ENCODE results near the gene CHPF. TPM values are rescaled to one million over a fixed set of nuclear protein-coding genes. Genes with fewer than 3 reads are reported as not detected.
A peak's percentile ranks its signal among the peaks of the same experiment; 100 is the strongest.

Gene CHPF
- total RNA-seq, 1 experiment from 2014 or later = 87.3 TPM

DNA sequence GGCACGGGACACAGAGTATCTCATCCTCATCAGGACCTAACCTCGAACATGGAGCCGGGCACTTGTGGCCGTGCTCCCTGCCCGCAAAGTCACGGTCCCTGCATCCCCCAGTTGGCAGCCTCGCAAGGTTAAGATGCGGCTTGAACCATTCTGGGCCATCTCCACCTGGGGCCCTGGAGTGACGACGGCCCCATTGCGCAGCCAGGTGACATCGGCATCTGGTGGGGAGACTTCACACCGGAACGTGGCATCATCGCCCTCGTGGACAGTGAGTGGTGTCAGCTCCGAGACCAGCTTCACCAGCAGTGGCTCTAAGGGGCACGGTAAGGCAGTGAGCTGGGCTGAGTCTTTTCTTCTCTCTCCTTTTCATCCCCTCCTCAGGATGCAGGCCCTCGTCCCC is 12.8 kb upstream of the CHPF start:
- DNase-seq (ENCODE audit: low spot score) = no peak
- in situ Hi-C loops (cut with HindIII; ENCODE audit: low sequenced_read_pairs) = no loop called here

DNA sequence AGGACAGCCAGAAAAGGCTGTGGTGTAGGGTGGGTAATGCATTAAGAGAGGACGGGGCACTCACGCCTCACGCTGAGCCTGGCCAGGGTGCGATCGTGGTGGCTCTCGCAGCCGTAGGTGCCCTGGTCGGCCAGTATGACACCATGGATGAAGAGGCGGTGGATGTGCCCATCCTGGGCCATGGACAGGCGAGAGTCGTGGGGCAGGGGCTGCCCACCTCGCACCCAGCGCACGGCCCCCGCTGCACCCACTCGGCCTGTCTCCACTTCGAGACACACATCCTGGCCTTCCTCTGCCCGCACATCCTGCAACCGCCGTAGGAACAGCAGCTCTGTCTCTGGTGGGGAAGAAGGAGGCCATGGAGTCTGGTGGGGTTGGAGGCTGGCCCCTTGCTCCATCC is 12.3 kb upstream of the CHPF start:
- in situ Hi-C loops (cut with HindIII; ENCODE audit: low sequenced_read_pairs) = no loop called here
- DNase-seq (ENCODE audit: low spot score) = no peak

DNA sequence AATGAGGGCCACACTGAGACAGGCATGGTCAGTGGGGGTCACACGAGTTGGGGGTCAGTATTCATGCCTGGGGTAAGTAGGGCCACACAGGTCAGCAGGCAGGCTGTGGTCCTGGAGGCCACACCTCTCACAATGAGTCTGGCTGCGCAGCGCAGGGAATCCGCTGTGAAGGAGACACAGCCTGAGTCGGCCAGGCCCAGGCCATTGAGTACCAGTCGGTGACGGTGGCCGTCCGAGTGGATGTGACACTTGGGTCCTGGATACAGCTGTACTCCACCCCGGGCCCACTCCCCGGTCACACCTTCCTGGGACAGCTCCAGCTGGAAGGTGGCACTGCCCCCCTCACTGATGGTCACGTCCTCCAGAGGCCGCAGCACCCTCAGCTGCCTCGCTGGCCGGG is 10.7 kb upstream of the CHPF start:
- in situ Hi-C loops (cut with HindIII; ENCODE audit: low sequenced_read_pairs) = no loop called here

DNA sequence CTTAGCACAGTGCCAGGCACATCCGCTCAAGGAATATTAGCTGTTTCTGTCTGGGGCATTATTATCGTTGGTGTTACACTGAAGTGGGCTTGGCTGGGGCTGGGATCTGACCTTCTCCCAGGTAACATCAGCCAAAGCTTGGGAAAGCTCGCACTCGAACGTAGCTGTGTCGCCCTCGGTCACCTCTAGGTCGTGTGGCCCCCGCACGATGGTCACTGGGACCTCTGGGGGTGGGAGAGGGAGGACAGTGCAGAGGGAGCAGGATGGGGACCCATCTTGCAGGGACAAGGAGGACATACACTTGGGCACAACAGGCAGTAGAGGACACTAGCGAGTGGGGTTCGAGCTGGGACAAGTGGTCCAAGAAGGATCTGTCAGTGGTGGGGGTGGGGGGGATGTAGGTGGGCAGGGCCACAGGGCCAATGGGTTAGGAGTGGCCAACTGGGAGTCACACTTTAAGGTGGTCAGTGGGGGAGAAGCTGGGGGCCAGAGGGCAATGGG is 9.9 kb upstream of the CHPF start:
- in situ Hi-C loops (cut with HindIII; ENCODE audit: low sequenced_read_pairs) = no loop called here
- DNase-seq (ENCODE audit: low spot score) = no peak

More for the DNA sequence above, 10.7 kb upstream of the CHPF start:
- DNase-seq (ENCODE audit: low spot score) = no peak

DNA sequence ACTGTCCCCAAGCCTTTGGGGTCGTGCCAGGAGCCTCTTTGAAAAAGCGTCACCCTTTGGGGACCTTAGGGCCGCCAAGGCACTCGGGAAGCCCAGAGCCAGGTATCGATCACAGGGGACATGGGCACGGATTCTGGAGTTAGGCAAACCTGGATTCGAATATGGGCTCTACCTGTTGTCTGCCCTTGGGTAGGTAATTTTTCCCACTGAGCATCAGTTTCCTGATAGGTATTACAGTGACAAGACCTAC is 9.5 kb upstream of the CHPF start:
- in situ Hi-C loops (cut with HindIII; ENCODE audit: low sequenced_read_pairs) = no loop called here
- DNase-seq (ENCODE audit: low spot score) = no peak

DNA sequence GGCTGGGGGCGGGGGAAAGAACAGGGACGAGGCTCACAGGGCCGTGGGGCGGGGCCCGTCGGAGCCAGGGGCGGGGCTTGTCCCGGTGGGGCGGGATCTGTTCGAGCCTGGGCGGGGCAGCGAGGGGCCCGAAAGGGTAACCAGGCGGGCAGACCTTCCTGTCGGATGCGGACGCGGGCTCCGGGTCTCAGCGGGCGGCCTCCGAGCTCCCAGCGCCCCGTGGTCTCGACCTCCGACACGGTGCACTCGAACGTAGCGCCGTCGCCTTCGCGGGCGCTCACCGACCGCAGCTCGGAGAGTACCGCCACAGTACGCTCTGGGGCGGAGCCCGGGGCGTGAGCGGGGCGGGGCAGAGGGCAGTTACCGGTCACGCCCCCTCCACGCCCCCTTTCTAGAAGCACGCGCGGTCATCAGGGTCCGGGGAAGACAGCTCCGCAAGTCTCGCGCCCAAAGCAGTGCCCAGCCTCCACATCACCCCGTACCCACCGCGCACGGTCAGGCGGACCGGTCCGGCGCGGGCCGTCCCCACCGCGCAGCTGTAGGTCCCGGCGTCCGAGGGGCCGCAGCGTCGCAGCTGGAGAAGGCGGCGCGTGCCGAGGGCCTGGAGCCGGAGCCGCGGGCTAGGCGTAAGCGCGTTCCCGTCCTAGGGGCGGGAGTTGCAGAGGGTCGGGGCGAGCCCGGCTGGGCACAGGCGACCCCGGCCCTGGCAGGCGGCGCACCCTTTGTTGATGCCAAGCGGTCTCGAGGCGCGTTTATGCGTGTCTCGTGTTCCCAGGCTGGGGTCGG is 9.0 kb upstream of the CHPF start:
- peak; percentile 79 for DNase-seq (ENCODE audit: low spot score)
- in situ Hi-C loops (cut with HindIII; ENCODE audit: low sequenced_read_pairs) = no loop called here

DNA sequence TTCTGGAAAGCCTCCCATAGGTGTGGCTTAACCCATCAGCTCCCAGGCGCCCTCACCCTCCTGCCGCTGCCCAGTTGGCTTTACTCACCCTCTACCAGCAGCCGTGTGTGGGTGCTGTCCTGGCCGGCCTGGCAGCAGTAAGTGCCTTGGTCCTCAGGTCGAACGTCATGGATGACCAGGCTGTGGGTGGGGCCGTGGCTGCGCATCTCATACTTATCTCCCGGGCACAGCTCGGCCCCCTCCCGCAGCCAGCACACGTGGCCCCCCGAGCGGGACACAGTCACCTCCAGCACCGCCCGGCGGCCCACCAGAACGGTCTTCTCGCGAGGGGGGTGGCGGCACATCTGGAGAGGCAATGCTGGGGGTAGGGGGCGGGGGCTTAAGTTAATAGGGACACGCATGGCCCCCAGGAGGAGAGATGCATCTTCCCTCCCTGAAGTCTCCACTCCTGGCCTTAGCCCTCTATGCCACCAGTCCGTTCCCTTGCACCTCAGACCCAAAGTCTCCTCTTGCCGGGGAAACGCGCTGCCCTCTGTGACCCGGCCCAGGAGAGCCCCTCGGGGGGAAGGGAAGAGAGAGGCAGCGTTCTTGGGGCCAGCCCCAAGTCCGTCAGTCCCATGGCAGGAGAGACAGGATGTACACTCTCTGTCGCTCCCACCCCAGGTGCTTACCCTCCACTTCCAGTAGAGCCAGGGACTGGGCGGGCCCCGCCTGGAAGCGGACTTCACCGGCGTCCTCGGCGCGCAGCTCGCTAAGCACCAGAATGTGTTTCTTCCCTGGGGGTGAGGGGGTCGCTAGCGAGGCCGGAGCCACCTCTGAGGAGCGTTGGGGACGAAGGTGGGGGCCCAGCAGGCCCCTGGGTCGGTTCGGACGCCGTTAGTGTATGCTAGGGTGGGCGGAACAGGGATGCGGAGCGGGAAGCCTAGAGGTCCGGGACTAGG is 8.1 kb upstream of the CHPF start:
- peak; percentile 53 for DNase-seq (ENCODE audit: low spot score)
- in situ Hi-C loops (cut with HindIII; ENCODE audit: low sequenced_read_pairs) = no loop called here

DNA sequence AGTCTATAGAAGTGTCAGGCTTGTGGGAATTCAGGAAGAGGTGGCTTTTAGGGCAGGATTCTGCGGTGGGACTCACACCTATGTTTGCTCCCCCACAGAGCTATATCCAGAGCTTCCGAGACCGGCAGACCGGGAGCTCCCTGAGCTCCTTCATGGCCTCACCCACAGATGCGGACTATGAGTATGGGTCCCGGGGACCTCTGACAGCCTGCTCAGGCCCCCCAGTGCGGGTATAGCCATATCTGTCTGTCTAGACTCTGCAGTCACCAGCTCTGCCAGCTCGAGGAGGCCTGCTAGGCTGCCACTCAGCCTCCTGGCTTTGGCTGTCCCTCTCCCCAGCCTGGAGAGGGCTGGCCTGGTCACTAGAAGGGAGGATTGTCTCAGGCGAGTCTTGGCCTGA is 6.0 kb upstream of the CHPF start:
- DNase-seq (ENCODE audit: low spot score) = no peak

DNA sequence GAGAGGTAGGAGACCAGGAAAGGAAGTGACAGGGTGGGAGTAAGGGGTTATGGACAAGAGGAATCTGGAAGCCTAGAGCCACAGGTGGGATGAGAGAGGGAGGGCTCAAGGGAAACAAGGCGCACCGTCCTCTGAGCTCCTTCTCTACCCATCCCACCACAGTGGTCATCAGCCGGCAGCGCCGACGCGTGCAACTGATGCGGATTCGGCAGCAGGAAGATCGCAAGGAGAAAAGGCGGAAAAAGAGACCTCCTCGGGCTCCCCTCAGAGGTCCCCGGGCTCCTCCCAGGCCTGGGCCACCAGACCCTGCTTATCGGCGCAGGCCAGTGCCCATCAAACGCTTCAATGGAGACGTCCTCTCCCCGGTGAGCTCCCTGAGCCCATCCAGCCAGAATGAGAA is 5.4 kb upstream of the CHPF start:
- in situ Hi-C loops (cut with HindIII; ENCODE audit: low sequenced_read_pairs) = no loop called here
- DNase-seq (ENCODE audit: low spot score) = no peak

More for the DNA sequence above, 6.0 kb upstream of the CHPF start:
- in situ Hi-C loops (cut with HindIII; ENCODE audit: low sequenced_read_pairs) = no loop called here

DNA sequence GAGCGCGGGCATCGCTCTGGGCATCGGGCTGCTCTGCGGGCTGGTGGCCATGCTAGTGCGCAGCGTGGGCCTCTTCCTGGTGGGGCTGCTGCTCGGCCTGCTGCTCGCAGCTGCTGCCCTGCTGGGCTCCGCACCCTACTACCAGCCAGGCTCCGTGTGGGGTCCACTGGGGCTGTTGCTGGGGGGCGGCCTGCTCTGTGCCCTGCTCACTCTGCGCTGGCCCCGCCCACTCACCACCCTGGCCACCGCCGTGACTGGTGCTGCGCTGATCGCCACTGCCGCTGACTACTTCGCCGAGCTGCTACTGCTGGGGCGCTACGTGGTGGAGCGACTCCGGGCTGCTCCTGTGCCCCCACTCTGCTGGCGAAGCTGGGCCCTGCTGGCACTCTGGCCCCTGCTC is 4.0 kb upstream of the CHPF start:
- in situ Hi-C loops (cut with HindIII; ENCODE audit: low sequenced_read_pairs) = no loop called here
- DNase-seq (ENCODE audit: low spot score) = no peak

DNA sequence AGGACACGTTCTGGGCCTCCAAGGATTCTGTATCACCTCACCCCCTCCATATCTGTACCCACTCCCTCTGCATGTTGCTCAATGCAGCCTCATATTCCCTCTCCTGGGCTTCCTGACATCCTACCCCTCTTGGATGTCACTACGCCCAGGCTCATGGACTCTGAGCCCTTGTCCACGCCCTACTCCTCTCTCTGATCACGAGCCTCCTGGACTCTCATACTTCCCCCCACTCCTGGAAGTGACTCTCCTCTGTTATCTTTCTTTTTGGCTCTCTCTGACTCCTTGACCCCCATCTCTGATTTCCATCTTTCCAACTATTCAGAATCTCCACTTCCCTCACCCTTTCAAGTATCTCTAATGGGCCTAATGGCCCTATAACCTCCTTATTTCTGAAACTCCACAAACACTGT is 2.3 kb upstream of the CHPF start:
- in situ Hi-C loops (cut with HindIII; ENCODE audit: low sequenced_read_pairs) = no loop called here
- DNase-seq (ENCODE audit: low spot score) = no peak

DNA sequence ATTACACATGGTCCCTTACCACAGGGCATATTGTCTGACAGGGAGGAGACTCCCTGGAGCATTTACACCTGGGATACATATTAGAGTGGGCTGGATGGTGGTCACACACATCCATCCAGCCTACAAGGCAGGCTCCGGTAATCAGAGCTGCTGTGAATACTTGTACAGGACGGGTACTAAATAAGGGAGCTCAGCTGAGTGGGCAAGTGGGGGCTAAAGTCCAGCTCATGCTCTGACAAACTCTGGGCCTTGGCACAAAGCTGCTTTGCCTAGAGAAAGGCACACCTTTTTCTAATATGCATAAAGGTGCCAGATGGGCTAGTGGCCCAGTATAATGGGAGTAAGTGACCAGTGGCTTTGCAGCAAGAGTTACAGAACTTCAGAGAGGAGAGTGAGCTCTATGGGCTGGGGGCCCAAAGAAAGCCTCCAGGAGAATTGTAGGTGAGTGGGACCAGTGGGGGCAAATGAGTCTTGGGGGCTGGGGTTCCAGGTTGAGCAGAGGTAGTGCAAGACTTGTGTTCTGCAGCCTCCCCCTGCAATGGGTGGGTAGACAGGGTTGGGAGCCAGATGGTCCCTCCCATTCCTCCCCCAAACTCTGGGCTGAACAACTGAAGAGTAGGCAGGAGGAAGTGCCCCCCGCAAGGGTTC is 1.8 kb upstream of the CHPF start:
- in situ Hi-C loops (cut with HindIII; ENCODE audit: low sequenced_read_pairs) = no loop called here
- DNase-seq (ENCODE audit: low spot score) = no peak

DNA sequence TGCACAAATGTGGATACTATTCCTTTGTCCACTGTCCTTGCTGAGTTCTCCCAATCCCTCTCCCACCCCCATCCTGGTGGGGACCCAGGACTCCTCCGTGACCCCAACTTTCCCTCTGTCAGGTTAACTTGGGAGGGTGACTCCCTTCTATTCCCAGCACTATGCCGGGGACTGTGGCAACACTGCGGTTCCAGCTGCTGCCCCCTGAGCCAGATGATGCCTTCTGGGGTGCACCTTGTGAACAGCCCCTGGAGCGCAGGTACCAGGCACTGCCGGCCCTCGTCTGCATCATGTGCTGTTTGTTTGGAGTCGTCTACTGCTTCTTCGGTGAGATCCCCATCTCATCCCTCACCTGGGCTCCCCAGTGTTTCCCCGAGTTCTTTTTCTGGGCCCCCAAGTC is 958 bp upstream of the CHPF start:
- no peak for DNase-seq (ENCODE audit: low spot score)
- in situ Hi-C loops (cut with HindIII; ENCODE audit: low sequenced_read_pairs) = no loop called here

DNA sequence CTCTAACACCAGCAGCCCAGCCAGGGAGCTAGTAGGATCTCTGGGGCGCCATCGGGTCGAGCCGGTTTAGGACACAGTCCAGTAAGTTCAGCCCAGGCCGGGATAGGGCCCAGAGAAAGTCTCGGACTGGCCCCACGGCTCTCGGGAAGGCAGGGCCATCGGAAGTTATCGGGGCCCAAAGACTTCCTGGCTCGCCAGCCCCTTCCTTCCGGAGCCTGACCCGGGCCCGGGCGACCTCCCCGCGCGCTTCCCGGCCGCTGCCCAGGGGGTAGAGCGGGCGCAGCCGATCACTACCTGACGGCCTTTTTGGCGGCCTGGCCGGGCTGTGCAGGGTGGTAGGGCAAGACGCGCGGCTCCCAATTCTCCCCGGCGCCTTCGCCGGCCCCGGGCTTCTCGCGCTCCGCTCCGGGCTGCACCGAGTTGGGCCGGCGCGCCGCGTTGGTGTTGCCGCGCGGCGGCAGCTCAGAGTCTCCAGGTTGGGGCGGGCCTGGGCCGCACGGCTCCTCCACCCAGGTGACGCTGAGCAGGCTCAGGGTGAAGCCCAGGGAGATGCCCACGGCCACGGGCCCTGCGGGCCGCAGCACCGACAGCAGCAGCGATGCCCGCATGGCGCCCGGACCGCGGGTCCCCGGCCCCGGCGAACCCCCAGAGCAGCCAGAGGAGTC is 546 bp downstream of the CHPF start:
- DNase-seq (ENCODE audit: low spot score) = peak; percentile 56
- in situ Hi-C loops (cut with HindIII; ENCODE audit: low sequenced_read_pairs) = no loop called here

DNA sequence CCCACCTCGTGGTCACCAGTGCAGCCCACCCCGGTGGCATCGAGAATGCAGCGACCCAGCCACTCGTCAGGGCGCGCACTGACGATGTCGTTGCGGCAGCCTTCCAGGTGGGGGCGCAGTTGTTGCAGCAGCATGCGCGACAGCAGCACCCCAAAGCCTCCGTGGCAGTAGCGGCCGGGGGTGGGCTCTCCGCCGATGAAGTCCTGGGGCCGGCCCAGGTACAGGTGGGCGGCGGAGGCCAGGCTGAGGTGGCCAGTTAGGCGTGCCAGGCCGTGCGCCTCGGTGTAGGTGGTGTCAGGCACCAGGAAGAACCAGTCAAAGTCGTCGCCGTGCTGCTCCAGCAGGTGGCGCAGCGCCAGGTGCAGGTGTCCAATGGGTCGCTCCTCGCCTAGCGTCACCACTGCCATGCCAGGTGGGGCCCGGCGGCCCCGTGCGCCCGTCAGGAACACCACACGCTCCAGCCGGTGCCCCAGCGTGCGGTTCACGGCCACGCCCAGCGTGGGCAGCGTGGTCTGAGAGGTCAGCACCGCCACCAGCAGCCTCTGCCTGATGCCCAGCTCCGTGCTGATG is 1.9 kb downstream of the CHPF start:
- DNase-seq (ENCODE audit: low spot score) = peak; percentile 83
- in situ Hi-C loops (cut with HindIII; ENCODE audit: low sequenced_read_pairs) = no loop called here

DNA sequence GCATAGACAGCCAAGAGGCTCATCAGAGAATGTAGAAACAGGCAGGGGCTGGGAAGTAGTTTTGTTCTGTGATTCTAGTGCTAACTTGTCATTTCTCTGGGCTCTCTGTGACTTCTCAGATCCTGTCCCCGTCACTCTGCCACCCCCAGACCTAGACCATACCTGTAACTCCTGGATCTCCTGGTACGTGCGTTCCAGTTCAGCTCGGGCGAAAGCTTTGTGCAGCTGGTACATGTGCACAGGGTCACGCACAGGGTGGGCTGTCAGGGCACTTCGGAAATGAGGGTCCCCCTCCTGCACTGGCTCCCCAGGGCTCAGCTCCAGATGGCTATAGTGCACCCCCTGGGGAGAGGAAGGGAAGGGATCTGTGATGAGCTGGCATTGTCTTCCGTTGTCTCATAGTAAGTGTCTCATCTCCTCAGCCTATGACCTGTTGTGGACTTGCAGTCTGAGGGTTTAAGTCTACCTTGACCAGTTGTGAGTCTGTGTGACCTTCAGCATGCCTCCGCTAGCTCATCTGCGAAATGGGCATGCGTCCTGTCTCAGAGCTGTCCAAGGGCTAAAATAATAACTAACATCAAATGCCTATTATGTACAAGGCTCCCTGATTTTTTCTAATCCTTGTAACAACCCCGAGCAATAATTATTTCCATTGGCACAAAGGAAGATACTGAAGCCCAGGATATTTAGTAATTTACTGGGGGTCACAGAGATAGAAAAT is 2.7 kb downstream of the CHPF start:
- in situ Hi-C loops (cut with HindIII; ENCODE audit: low sequenced_read_pairs) = no loop called here

DNA sequence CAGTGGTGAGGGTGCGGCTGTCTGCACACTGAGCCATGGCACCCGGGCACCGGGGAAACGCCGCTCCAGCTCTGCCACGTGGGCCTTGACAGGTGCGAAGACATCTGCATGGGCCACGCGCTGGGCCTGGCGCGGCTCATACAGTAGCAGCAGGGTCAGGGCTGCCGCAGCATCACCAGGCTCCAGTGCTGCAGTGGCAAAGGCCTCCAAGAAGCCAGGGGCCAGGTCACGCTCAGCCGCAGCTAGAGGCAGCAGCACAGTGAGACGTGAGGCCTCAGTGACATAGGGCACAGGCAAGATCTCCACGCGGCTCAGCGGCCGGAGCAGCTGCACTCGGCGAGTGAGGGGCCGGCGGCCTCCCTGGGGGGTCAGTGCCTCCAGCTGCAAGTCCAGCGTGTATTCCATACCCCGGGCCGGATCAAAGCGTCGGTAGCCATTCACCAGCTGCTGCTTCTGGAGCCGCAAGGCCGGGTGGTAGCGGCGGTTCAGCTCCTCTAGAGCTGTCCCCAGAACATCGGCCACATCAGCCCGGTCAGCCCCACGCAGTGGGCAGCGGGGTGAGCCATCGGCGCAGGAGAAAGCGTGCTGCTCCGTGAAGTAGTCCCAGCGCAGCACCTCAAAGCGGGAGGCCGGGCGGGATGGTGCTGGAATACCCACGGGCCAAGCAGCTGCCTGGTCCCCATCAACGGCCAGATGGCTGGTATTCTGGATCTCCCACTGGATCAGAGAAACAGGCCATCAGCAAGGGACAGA is 3.5 kb downstream of the CHPF start:
- no peak for DNase-seq (ENCODE audit: low spot score)
- in situ Hi-C loops (cut with HindIII; ENCODE audit: low sequenced_read_pairs) = no loop called here

More for the DNA sequence above, 2.7 kb downstream of the CHPF start:
- DNase-seq (ENCODE audit: low spot score) = no peak

Data from G401 (cell line).